LNCaP clone FGC (cell line): ENCODE measurements around the gene KCNG3.

Experiments used
- DNase-seq: peaks from one replicate; pipeline ENCODE4 v3.0.0-alpha.2; 2011; ENCODE audit warnings: low read depth
- H3K4me3 ChIP-seq: 2 replicates; pipeline ENCODE4 v1.5.1; 2011; ENCODE audit warnings: mild to moderate bottlenecking, low read depth, low read length, control low read depth
- TF ChIP-seq, protein P1 (sequence below): IDR thresholded peaks from 2 replicates; pipeline ENCODE4 v1.5.1; 2012; ENCODE audit warnings: mild to moderate bottlenecking; ENCODE audit not compliant: control insufficient read depth, insufficient read depth; ENCODE audit errors: extremely low read depth

The KCNG3 gene

DNA sequence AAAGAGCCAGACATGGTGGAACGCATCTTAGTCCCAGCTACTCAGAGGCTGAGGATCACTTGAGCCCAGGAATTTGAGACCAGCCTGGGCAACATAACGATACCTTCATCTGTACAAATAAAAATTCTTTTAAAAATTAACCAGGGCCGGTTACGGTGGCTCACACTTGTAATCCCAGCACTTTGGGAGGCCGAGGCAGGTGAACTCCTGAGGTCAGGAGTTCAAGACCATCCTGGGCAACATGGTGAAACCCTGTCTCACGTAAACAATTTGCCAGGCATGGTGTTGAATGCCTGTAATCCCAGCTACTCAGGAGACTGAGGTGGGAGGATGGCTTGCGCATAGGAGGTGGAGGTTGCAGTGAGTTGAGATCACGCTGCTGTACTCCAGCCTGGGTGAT, 25.8 kb upstream of the KCNG3 start:
- H3K4me3 ChIP-seq: no peak overlapping the region
- TF ChIP-seq, protein P1, sequence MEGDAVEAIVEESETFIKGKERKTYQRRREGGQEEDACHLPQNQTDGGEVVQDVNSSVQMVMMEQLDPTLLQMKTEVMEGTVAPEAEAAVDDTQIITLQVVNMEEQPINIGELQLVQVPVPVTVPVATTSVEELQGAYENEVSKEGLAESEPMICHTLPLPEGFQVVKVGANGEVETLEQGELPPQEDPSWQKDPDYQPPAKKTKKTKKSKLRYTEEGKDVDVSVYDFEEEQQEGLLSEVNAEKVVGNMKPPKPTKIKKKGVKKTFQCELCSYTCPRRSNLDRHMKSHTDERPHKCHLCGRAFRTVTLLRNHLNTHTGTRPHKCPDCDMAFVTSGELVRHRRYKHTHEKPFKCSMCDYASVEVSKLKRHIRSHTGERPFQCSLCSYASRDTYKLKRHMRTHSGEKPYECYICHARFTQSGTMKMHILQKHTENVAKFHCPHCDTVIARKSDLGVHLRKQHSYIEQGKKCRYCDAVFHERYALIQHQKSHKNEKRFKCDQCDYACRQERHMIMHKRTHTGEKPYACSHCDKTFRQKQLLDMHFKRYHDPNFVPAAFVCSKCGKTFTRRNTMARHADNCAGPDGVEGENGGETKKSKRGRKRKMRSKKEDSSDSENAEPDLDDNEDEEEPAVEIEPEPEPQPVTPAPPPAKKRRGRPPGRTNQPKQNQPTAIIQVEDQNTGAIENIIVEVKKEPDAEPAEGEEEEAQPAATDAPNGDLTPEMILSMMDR: no peak
- no peak for DNase-seq

DNA sequence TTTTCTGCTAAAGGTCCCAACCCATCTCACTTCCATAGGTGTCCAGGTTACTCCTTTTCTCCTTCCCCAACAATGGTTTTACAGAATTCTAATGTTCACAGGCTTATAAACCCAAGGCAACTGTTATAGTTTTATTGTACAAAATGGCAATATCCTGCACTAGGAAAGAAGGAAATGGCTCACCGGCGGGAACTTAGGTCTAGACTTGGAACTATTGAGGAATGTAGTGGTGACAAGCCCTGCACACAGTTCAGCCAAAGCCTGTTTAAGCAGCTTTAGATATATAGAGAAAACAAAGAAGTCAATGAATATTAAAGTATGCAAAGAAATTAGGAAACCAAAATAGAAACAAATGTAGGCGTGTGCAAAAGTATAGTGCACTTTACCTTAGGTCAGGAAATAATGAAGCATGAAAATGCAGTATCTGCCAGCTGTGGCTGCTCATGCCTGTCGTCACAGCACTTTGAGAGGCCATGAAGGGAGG, 22.7 kb upstream of the KCNG3 start:
- DNase-seq: no peak
- H3K4me3 ChIP-seq: no peak overlapping the region
- TF ChIP-seq, protein P1: no peak

DNA sequence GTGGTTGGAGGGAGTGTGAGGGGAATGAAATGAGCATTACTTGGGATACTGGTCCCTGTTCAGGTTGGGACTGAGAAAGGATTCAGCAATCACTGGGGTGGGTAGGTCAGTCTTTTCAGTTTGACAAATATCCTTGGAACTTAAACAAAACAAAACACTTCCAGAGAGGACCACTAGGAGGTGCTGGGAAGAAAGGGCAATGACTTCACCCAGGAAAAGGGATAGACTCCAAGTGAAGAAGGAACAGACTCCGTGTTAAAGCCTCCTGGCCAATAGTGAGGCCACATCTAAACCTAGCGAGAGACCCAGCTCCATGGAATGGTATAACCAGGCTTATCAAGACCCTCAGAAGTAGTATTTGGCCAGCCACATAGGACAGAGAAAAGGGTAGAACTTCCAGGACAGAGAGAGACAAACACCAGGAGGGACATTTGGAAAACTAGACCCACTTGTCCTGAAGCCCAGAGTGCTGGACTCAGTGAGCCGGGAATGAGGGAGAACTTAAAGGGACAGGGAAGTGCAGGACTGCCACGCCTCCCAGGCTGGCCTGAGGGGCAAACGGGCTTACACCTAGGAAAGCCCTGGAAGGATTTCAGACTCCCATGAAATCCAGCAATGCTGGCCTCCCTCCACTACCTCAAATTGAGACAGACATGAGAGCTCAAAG, 19.6 kb upstream of the KCNG3 start:
- TF ChIP-seq, protein P1: peak; percentile 39
- peak; percentile 26 for DNase-seq
- no peak overlapping the region for H3K4me3 ChIP-seq

DNA sequence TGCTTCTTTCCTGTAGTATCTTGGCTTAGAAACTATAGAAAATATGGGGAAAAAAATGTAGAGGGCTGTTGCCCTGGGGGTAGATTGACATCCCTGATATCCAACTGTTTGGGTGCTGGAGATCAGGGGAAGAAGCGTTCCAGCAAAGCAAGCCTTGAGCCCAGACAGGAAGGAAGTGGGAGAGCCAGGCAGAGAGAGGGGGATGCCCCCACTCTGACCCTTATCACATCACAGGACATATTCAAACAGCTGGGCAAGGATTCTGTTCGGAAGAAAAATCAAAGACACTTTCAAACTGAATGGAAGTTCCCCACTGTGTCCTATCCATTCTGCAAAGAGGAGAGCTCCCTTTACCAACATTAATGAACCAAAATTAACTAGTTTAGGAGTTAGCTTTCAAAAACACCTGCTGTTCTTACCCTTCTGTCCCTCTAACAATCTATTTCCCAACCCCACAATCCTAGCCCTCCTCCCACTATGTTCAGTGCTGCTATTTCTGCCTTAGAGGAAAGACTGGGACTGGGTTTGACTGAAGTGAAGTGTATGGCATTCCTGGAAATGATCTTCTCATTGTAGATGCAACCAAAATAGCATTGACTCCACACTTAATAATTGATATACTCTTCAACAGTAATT, 16.9 kb upstream of the KCNG3 start:
- no peak for DNase-seq
- H3K4me3 ChIP-seq: no peak overlapping the region
- TF ChIP-seq, protein P1: no peak

DNA sequence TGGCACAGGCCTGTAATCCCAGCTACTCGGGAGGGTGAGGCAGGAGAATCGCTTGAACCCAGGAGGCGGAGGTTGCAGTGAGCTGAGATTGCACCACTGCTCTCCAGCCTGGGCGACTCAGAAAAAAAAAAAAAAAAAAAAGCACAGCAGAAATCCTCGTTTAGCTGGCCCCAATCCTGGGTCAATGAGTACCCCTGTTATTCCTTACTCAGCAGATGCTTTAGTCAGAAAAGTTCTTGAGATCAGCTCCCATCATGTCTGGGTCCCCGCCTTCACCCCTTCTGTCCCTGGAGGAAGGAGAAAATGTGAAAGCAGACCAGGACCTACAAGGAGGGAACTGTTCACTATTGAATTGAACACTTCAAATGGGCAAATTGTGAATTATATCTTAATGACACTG, 16.4 kb upstream of the KCNG3 start:
- TF ChIP-seq, protein P1: no peak
- no peak for DNase-seq
- no peak overlapping the region for H3K4me3 ChIP-seq

DNA sequence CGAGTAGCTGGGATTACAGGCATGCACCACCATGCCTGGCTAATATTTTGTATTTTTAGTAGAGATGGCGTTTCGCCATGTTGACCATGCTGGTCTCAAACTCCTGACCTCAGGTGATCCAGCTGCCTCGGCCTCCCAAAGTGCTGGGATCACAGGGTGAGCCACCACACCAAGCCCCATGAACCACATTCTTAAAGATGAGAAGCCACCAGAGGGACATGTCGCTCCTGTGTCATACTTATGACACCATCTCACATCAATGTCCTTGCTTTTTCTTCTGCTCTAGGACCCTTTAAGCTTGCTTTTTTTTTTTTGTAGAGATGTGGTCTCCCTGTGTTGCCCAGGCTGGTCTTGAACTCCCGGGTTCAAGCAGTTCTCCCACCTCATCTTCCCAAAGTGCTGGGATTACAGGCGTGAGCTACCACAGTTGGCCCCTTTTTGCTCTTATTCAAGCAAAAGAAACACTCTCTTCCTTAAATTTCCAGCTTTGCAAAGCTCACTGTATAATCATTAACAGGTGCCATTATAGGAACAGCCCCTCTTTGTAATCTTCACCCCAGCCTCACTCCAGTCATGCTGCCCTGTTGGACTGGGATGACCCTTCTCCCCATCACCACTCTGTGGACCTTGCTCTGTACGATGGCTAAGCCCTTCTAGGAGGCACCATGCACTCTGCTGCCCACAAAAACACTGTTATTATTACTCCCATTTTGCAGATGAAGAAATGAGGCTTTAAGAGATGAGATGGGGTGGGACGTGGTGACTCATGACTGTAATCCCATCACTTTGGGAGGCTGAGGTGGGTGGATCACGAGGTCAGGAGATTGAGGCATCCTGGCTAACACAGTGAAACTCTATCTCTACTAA, 10.8 kb upstream of the KCNG3 start:
- DNase-seq: no peak
- TF ChIP-seq, protein P1: no peak
- H3K4me3 ChIP-seq: no peak overlapping the region
